Retinal pigment epithelial cell (primary cell): ENCODE data around the gene ACACB.
"Not testable (repeated sequence)": the region's sequence is repeated elsewhere in the genome, so short reads cannot be mapped to it uniquely, and the experiment has no call there.

Source experiments
- DNase-seq: peaks from one replicate; pipeline ENCODE4 v3.0.0-alpha.2; 2010; ENCODE audit warnings: low read depth
- H3K4me3 ChIP-seq: 2 replicates; pipeline ENCODE4 v1.5.1; 2011; ENCODE audit warnings: mild to moderate bottlenecking, low read length, control low read depth, moderate library complexity
- TF ChIP-seq, protein P1 (sequence below): conservative IDR thresholded peaks from 2 replicates; pipeline ENCODE4 v1.5.1; 2011; ENCODE audit warnings: low read depth, low read length, control low read depth, inconsistent platforms

The ACACB gene

DNA sequence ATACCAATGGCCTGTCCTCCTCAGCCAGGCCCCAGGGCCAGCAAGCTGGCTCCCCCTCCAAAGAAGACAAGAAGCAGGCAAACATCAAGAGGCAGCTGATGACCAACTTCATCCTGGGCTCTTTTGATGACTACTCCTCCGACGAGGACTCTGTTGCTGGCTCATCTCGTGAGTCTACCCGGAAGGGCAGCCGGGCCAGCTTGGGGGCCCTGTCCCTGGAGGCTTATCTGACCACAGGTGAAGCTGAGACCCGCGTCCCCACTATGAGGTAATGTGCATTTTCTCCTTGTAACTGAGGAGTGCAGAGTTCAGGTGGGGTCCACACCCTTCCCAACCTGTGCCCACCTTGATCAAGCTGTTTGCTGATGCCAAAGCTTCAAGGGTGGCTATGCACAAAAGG is 23.4 kb downstream of the ACACB start:
- no peak for DNase-seq
- TF ChIP-seq, protein P1, sequence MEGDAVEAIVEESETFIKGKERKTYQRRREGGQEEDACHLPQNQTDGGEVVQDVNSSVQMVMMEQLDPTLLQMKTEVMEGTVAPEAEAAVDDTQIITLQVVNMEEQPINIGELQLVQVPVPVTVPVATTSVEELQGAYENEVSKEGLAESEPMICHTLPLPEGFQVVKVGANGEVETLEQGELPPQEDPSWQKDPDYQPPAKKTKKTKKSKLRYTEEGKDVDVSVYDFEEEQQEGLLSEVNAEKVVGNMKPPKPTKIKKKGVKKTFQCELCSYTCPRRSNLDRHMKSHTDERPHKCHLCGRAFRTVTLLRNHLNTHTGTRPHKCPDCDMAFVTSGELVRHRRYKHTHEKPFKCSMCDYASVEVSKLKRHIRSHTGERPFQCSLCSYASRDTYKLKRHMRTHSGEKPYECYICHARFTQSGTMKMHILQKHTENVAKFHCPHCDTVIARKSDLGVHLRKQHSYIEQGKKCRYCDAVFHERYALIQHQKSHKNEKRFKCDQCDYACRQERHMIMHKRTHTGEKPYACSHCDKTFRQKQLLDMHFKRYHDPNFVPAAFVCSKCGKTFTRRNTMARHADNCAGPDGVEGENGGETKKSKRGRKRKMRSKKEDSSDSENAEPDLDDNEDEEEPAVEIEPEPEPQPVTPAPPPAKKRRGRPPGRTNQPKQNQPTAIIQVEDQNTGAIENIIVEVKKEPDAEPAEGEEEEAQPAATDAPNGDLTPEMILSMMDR, result no peak
- no peak overlapping the region for H3K4me3 ChIP-seq

DNA sequence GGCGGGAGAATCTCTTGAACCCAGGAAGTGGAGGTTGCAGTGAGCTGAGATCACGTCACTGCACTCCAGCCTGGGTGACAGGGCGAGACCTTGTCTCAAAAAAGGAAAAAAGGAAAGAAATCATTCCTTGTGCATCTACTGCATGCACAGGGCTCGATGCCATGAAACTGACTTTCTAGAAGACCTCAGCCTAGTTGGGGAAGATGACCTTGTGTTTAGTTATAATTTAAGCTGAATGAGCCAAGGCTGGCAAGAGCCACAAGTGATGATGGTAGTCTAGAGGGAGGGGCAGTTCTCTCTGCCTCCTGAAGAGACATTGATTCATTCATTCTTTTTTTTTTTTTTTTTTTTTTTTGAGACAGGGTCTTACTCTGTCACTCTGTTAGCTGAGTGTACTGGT is 24.2 kb downstream of the ACACB start:
- H3K4me3 ChIP-seq, result no peak overlapping the region
- TF ChIP-seq, protein P1, result no peak
- DNase-seq, result no peak

DNA sequence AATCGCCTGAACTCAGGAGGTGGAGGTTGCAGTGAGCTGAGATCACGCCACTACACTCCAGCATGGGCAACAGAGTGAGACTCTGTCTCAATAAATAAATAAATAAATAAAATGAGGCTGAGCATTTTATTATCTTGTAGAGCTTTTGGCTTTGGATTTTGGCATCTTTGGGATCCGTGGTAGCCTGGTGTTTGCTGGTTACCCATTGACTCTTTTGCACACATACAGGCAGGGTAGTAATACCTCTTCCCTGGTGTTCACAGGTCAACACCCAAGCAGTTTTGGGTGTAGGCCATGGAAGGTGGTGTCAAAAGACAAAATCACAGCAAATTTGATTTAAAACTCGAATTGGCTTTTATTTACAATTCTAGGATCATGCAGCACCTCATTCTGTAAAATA is 27.8 kb downstream of the ACACB start:
- DNase-seq, result no peak
- H3K4me3 ChIP-seq, result no peak overlapping the region
- TF ChIP-seq, protein P1, result no peak

DNA sequence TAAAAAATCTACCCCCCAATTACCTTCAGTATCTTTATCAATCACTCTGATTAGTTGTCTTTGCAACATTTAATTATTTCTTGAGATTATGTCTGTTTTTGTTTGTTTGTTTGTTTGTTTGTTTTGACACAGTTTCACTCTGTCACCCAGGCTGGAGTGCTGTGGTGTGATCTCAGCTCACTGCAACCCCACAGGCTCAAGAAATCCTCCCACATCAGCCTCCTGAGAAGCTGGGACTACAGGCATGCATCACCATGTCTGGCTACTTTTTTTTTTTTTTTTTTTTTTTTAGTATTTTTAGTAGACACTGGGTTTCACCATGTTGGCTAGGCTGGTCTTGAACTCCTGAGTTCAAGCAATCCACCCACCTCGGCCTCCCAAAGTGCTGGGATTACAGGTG is 30.7 kb downstream of the ACACB start:
- DNase-seq, H3K4me3 ChIP-seq: not testable (repeated sequence)

DNA sequence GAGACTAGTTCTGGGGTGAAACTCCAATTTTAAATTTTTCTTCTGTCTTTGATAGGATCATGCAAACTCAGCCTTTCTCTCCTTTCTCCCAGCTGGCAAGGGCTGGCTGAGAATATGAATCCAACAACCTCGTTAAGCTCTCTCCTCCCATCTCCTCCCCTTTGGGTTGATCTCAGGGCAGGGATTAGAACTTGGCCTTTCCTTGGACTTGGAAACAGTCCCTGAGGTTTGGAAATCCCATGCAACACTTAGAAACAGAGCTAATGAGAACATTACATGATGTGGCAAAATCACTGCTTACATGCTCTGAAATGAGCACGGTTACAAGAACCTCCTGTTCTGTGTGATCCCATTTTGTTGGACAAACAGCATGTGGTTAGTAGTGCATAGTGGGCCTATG is 31.6 kb downstream of the ACACB start:
- H3K4me3 ChIP-seq, result no peak overlapping the region
- peak; percentile 91 for DNase-seq
- TF ChIP-seq, protein P1, result no peak

DNA sequence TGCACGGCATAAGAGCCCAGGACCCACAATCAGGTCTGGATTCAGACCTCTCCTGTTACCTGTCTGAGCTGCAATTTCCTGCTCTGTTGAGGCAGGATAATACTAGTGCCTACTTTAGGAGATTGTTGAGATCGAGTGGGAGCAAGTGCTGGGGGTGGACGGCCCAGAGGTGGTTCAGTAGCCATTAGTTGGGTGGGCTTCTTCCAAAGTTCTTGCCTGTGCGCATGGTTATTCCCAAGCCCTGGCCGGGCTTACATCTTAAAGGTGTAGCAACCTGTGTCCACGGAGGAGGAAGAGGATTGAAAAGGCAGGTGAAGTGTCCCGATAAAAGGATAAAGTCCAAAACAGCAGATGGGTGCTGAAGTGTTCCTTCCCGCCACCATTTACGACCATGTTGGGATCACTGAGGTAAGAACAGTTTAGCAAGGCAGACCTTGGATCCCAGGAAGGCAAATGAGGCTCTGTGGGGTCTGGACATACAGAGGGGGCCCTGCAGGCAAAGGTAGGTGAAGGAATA is 33.8 kb downstream of the ACACB start:
- TF ChIP-seq, protein P1, result no peak
- no peak for DNase-seq
- H3K4me3 ChIP-seq, result no peak overlapping the region

DNA sequence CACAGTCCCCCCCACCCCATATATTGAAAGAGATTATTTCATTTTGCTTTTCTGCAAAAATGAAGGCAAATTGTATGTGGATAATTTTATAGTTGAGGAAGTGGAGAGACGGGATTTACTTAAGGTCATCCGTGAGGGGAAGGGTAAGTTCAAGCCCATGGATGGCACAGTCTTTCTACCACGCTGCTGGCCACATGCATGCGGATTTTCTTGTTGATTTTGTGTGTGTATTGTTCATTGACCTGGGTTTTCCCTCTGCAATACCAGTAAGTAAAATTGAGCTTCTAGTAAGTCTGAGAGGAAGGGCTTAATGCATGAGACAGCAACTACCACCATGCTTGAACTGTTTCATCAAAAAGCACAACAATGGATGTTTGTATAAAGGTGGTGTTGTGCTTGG is 35.1 kb downstream of the ACACB start:
- no peak for DNase-seq
- no peak overlapping the region for H3K4me3 ChIP-seq
- TF ChIP-seq, protein P1, result no peak

DNA sequence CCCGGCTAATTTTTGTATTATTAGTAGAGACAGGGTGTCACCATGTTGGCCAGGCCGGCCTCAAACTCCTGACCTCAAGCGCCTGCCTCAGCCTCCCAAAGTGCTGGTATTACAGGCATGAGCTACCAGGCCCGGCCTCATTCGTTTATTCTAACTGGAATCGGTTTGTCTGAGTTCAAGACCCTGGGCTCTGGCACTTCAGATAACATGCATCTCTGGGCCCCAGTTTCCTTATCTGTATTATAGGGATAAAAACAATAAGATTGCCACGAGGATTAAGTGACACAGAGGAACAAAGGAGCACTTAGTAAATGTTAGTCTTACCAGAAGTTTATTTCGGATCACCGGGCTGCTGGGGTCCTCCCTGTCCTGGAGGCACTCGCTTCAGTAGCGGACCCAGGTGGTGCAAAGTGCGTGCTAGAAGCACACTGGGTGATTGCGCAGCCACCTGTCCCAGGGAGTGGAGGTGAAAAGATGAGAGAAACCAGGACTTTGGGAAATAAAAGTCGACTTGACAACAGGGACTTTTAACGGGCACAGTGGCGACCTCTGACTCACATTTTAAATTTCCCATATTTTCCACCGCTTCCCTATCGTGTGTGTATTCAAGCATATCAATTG is 37.5 kb downstream of the ACACB start:
- no peak for DNase-seq
- TF ChIP-seq, protein P1, result no peak
- H3K4me3 ChIP-seq, result peak overlapping the region; percentile 61
